Measurements from ENCODE around the gene WDR4.
"Not testable (repeated sequence)": the region's sequence is repeated elsewhere in the genome, so short reads cannot be mapped to it uniquely, and the experiment has no call there.

WDR4 gene

GRCh38 chr21:42875811-42876210, 3.5 kb downstream of the WDR4 start:
- DNase-seq, result not testable (repeated sequence)

- no peak for DNase-seq
Measured at GRCh38 chr21:42873096-42873495, 6.2 kb downstream of the WDR4 start.

- DNase-seq, result no peak
Measured at GRCh38 chr21:42868196-42868595, 11.1 kb downstream of the WDR4 start.

- no peak for DNase-seq
Measured at GRCh38 chr21:42865776-42866160, 13.6 kb downstream of the WDR4 start.

GRCh38 chr21:42864815-42865775, 14.2 kb downstream of the WDR4 start:
- DNase-seq, result no peak

GRCh38 chr21:42864286-42864685, 15.1 kb downstream of the WDR4 start:
- DNase-seq, result no peak

GRCh38 chr21:42863504-42863870, 15.9 kb downstream of the WDR4 start:
- no peak for DNase-seq

- peak in 1 of 2 experiments; percentile 3 for DNase-seq
Measured at GRCh38 chr21:42862774-42863503, 16.4 kb downstream of the WDR4 start.

GRCh38 chr21:42861848-42862400, 17.4 kb downstream of the WDR4 start:
- DNase-seq, result no peak

GRCh38 chr21:42861311-42861847, 18.0 kb downstream of the WDR4 start:
- DNase-seq, result no peak

GRCh38 chr21:42860345-42860744, 19.0 kb downstream of the WDR4 start:
- DNase-seq, result no peak

- no peak for DNase-seq
Measured at GRCh38 chr21:42859891-42860230, 19.5 kb downstream of the WDR4 start.

GRCh38 chr21:42858957-42859890, 20.1 kb downstream of the WDR4 start:
- no peak for DNase-seq

GRCh38 chr21:42858185-42858847, 21.0 kb downstream of the WDR4 start:
- DNase-seq, result no peak

- no peak for DNase-seq
Measured at GRCh38 chr21:42857216-42857615, 22.1 kb downstream of the WDR4 start.

- DNase-seq, result no peak
Measured at GRCh38 chr21:42855937-42856335, 23.4 kb downstream of the WDR4 start.

GRCh38 chr21:42855171-42855936, 24.0 kb downstream of the WDR4 start:
- no peak for DNase-seq

GRCh38 chr21:42854246-42855010, 24.9 kb downstream of the WDR4 start:
- no peak for DNase-seq

GRCh38 chr21:42853621-42854020, 25.7 kb downstream of the WDR4 start:
- no peak for DNase-seq

- DNase-seq, result no peak
Measured at GRCh38 chr21:42852925-42853570, 26.3 kb downstream of the WDR4 start.

Data from NCI-H1930 (cell line).